Stomach (tissue), 9 donors: ENCODE results near the gene LRRC8B. TPM values are rescaled to one million over a fixed set of nuclear protein-coding genes. Genes with fewer than 3 reads are reported as not detected.

ENCODE experiments used
- DNase-seq, 2 donors: peaks; one replicate each; pipeline versions ENCODE4 v3.0.0 to v3.0.0-alpha.2; 2013 to 2019
- H3K27ac ChIP-seq, 5 donors: fragments of 200-600 bp in 4 of 5; sonication (generic) in 4 of 5; one replicate each; pipeline ENCODE4 v1.5.1; 2013 to 2019; ENCODE audit warnings: mild to moderate bottlenecking in 1 of 5, moderate library complexity in 1 of 5
- H3K27me3 ChIP-seq, 3 donors: fragments of 200-600 bp; sonication (generic); one replicate each; pipeline ENCODE4 v1.5.1; 2017 to 2019; ENCODE audit warnings: mixed run types in 1 of 3
- H3K36me3 ChIP-seq, 4 donors: fragments of 200-600 bp; sonication (generic); 1 replicate in 3 of 4; 2 replicates in 1 of 4; pipeline ENCODE4 v1.5.1; 2016 to 2019
- H3K4me1 ChIP-seq, 4 donors: fragments of 200-600 bp; sonication (generic); one replicate each; pipeline ENCODE4 v1.5.1; 2016 to 2019
- H3K4me3 ChIP-seq, 4 donors: fragments of 200-600 bp; sonication (generic) in 3 of 4; one replicate each; pipeline ENCODE4 v1.5.1; 2016 to 2019; ENCODE audit warnings: mild to moderate bottlenecking in 1 of 4
- H3K9me3 ChIP-seq, 4 donors: fragments of 200-600 bp; sonication (generic); one replicate each; pipeline ENCODE4 v1.5.1; 2016 to 2019
- EP300 ChIP-seq: sonication (generic); formaldehyde crosslinking; IDR thresholded peaks from one replicate; pipeline ENCODE4 v1.6.1; 2017; ENCODE audit warnings: antibody characterized with exemption
- POLR2A ChIP-seq, 4 donors: fragments of 450-650 bp; IDR thresholded peaks; one replicate each; pipeline ENCODE4 v1.6.1; 2016; ENCODE audit warnings: antibody characterized with exemption in 4 of 4, control low read depth in 2 of 4, mild to moderate bottlenecking in 1 of 4, moderate library complexity in 1 of 4
- POLR2AphosphoS5 ChIP-seq, 3 donors: sonication (generic); formaldehyde crosslinking; IDR thresholded peaks; one replicate each; pipeline ENCODE4 v1.6.1; 2016; ENCODE audit warnings: antibody characterized with exemption in 3 of 3
- WGBS, 5 donors: extraction: QIAGEN DNeasy Blood & Tissue Kit in 3 of 5; methylation state at CpG; one replicate each; pipeline versions ENCODE4 v1.1.5 to v1.1.7; 2013 to 2018; 5-methylcytosine and 5-hydroxymethylcytosine counted together
- intact Hi-C: fragments of 100-400 bp; cut with DNase I; formaldehyde crosslinking; loops from one replicate; pipeline ENCODE4 v1.15.1; 2023; ENCODE audit warnings: low total_unique reads
- polyA plus RNA-seq, 3 donors: library from polyadenylated mRNA; stranded (reverse); fragments of 200-250 nt; gene quantifications; one replicate each; pipeline ENCODE4 v1.2.3, GENCODE V29; 2013
- total RNA-seq, 5 donors: library from RNA; depleted of rRNA; stranded (reverse); fragments of >200 nt; gene quantifications; one replicate each; pipeline versions ENCODE4 v1.1.0 to v1.2.3, GENCODE V29; 2014 to 2016
- TF ChIP-seq, protein P1 (sequence below), 7 experiments: fragments of 450-650 bp in 4 of 7; fragments of 200-600 bp in 3 of 7; sonication (generic) in 3 of 7; IDR thresholded peaks; one replicate each; pipeline ENCODE4 v1.5.1; 2016 to 2019; ENCODE audit warnings: antibody characterized with exemption in 7 of 7, control low read depth in 2 of 7, mild to moderate bottlenecking in 1 of 7
- donor health status: healthy with polysubstance abuse.
- donor health status: Bipolar disorder and iron deficiency.
- donor health status: healthy.

The LRRC8B gene
- total and polyA plus RNA-seq, 8 donors, result 1.2 to 27.4 (median 7.1) TPM

DNA sequence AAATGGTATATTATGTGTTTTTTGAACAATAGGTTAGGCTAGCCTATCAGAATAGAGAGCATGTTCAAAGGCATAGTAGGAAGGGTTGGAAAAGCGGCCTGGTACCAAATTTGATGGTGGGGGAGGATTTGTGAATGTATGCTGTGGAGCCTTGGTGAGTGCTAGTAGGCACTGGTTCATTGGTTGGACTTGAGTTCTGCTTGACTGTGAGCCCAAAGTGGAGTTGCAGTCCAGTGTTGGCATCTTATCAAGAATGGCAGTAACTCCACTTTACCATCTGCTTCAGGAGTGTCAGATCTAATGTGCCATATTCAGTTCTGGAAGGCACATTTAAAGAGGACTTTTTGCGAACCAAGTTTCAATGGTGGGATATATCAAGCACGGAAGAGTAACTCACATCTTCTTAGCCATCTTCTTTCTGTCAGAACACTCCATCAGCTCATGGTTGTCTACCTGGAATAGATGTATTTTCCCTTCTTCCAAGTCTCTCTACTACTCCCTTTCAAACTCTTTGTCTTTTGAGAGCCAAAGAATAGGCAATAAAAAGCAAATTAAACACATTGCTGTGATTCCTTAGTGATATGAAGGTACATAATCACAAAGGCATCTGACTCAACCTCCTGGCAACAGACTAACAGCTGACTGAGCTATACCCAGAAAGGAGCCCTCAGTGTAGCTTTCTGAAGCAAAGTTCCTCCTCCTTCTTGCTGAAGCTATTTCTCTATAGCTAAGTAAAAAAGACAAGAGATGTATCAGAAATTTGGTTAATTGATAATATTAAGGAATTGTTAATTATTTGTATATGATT, 21.7 kb downstream of the LRRC8B start:
- H3K4me1 ChIP-seq, result peaks cover 0 to 61% (median 26%) of the 10 kb centered on the region in 4 donors
- H3K36me3 ChIP-seq, result no peaks in the 10 kb centered on the region

DNA sequence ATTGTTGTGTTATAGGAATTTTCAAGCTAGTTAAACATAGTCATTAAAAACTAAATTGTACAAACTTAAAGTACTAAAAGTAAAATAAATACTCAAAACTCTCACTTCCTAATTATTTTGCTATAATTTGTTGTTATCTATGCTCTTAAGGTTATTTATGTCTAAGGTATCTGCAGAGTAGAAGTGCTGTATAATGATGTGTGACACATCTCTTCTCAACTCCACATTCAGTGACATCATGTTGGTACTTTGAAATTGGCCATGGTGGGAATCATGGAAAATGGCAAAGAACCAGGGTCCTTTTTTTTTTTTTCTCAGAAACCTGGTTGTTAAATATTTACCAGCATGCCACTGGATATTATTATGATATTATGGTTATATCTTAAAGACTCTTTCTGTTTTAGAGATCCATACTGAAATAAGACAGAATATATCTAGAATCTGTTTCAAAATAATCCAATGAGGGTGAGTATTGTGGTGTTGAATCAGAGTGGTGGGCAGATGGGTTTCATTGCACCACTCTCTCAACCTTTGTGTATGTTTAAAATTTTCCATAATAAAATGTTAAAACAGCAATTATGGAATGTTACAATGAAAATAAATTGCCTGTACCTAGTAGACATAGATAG, 22.4 kb downstream of the LRRC8B start:
- H3K4me1 ChIP-seq, result peaks cover 0 to 69% (median 29%) of the 10 kb centered on the region in 4 donors
- no peak for DNase-seq
- intact Hi-C loops, result no loop called here
- no peaks in the 10 kb centered on the region for H3K9me3 ChIP-seq
- H3K27me3 ChIP-seq, result no peaks in the 10 kb centered on the region
- no peak overlapping the region for H3K4me3 ChIP-seq
- no peak overlapping the region for H3K27ac ChIP-seq
- H3K36me3 ChIP-seq, result no peaks in the 10 kb centered on the region
- TF ChIP-seq, protein P1, sequence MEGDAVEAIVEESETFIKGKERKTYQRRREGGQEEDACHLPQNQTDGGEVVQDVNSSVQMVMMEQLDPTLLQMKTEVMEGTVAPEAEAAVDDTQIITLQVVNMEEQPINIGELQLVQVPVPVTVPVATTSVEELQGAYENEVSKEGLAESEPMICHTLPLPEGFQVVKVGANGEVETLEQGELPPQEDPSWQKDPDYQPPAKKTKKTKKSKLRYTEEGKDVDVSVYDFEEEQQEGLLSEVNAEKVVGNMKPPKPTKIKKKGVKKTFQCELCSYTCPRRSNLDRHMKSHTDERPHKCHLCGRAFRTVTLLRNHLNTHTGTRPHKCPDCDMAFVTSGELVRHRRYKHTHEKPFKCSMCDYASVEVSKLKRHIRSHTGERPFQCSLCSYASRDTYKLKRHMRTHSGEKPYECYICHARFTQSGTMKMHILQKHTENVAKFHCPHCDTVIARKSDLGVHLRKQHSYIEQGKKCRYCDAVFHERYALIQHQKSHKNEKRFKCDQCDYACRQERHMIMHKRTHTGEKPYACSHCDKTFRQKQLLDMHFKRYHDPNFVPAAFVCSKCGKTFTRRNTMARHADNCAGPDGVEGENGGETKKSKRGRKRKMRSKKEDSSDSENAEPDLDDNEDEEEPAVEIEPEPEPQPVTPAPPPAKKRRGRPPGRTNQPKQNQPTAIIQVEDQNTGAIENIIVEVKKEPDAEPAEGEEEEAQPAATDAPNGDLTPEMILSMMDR (IDR thresholded peaks at IDR 0.05), result no peak
- TF ChIP-seq POLR2AphosphoS5 (IDR thresholded peaks at IDR 0.05), result no peak
- TF ChIP-seq POLR2A (IDR thresholded peaks at IDR 0.05), result no peak
- TF ChIP-seq EP300, result no peak

More for the DNA sequence above, 21.7 kb downstream of the LRRC8B start:
- DNase-seq, result no peak
- Histone ChIP-seq H3K9me3 (no peaks in the 10 kb centered on the region), H3K4me3 (no peak overlapping the region), H3K27me3 (no peaks in the 10 kb centered on the region), H3K27ac (no peak overlapping the region)
- intact Hi-C loops, result no loop called here
- WGBS, 5 donors, result 96 to 100% (median 98%) methylated on average over 3 of the region's 3 CpGs
- TF ChIP-seq EP300, result no peak
- TF ChIP-seq POLR2AphosphoS5 (IDR thresholded peaks at IDR 0.05), result no peak
- TF ChIP-seq POLR2A (IDR thresholded peaks at IDR 0.05), result no peak
- TF ChIP-seq, protein P1 (IDR thresholded peaks at IDR 0.05), result no peak

DNA sequence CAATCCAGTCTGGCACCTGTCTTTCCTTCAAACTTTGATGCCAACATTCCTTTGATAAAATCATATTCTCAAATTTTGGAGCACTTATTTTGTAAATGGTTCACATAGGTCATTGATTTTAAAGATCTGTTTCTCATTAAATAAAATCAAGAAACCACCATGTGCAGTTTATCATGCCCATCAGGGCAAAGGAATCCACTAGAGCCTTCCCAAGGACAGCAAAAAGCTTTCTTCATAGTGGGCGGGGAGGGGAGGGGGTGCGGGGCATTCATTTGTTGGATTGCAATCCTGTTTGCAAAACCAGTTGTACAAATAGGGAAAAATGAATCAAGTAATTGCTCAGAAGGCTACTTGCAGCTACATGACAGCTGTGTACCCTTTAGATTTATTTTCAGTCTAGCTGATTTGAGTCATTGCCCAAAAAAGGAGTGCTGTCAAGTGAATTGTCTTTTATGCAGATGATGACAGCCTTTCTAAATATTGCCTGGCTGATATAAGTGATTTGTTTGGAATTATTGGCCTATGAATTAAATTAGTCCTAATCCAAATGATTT, 23.0 kb downstream of the LRRC8B start:
- no peak for TF ChIP-seq POLR2A (IDR thresholded peaks at IDR 0.05)
- TF ChIP-seq, protein P1 (IDR thresholded peaks at IDR 0.05), result no peak
- no peak for TF ChIP-seq POLR2AphosphoS5 (IDR thresholded peaks at IDR 0.05)
- TF ChIP-seq EP300, result no peak
- H3K27me3 ChIP-seq, result no peaks in the 10 kb centered on the region

DNA sequence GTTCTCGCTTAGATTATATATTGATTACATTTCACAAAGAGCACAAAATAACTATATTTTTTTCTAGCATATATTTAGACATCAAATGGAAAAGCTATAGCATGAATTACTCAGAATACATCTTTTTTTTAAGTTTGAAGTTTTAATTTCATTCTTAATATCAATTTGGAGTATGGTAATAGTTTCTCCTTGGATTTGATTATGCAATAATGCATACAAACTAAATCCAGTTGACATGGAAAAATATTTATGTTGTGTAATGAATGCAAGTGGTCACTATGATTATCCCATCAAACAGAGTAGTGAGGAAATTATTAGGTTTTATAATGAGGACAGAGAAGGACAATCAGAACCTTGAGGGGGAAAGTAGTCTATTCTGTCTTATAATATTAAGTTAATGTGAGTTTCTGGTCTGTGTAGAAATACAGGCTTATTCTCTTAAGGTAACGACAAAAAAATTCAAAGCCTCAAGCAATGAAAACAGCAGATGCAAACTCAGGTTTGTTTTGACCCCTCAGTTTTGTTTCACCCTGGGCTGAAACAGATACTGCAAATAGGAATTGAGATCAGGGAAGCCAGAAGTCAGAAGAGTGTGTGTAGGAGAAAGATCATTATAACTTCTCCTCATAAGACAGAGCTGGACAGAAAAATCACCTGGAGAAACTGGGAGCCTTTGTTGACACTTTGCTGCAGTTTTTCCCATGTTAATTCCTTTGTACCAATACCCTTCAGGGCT, 23.7 kb downstream of the LRRC8B start:
- Histone ChIP-seq H3K27me3 (no peaks in the 10 kb centered on the region), H3K27ac (peak overlapping the region in 1 of 5 donors; percentile 15)

More for the DNA sequence above, 23.0 kb downstream of the LRRC8B start:
- no peaks in the 10 kb centered on the region for H3K36me3 ChIP-seq
- peaks cover 0 to 75% (median 34%) of the 10 kb centered on the region in 4 donors for H3K4me1 ChIP-seq
- intact Hi-C loops, result no loop called here
- WGBS, 5 donors, result 38 to 51% (median 51%) methylated on average over 2 of the region's 2 CpGs
- DNase-seq, result peak in 1 of 2 donors; percentile 15
- peak overlapping the region in 1 of 5 donors; percentile 15 for H3K27ac ChIP-seq
- no peak overlapping the region for H3K4me3 ChIP-seq
- H3K9me3 ChIP-seq, result no peaks in the 10 kb centered on the region

More for the DNA sequence above, 23.7 kb downstream of the LRRC8B start:
- Histone ChIP-seq H3K4me3 (no peak overlapping the region), H3K36me3 (no peaks in the 10 kb centered on the region), H3K9me3 (no peaks in the 10 kb centered on the region), H3K4me1 (peaks cover 0 to 81% (median 37%) of the 10 kb centered on the region in 4 donors)
- 92 to 97% (median 94%) methylated on average over 2 of the region's 2 CpGs for WGBS, 5 donors
- TF ChIP-seq, protein P1 (IDR thresholded peaks at IDR 0.05), result no peak
- DNase-seq, result no peak
- intact Hi-C loops, result no loop called here
